ENCODE measurements around the gene RSRC1. TPM values are rescaled to one million over a fixed set of nuclear protein-coding genes. Genes with fewer than 3 reads are reported as not detected.
A peak's percentile ranks its signal among the peaks of the same experiment; 100 is the strongest.

RSRC1 gene
- total RNA-seq, 2 experiments from 2014 or later, result 76.3 to 78.1 TPM

- Histone ChIP-seq H3K79me2 (ENCODE audit: insufficient read depth, low read depth, low read length) (peaks cover 21% of the 10 kb centered on the region), H3K9me3 (ENCODE audit: low read length) (0 out of 2 replicates have a peak, but pooled peaks cover under 1% of the 10 kb centered on the region), H3K4me1 (ENCODE audit: insufficient read depth, low read length, poor library complexity, severe bottlenecking) (peaks cover 34% of the 10 kb centered on the region), H3K9me2 (ENCODE audit: insufficient read depth, low read length) (no peaks in the 10 kb centered on the region), H3K36me3 (ENCODE audit: insufficient read depth, low read length) (peaks cover 3% of the 10 kb centered on the region; the same call in 1 of the 2 replicates), H2AFZ (ENCODE audit: low read length) (peak overlapping the region; percentile 97; the same call in 1 of the 2 replicates), H3K4me2 (ENCODE audit: low read length) (peak overlapping the region; percentile 100), H3K4me3 (ENCODE audit: low read depth, low read length, poor library complexity, severe bottlenecking) (peak overlapping the region; percentile 90), H3K27ac (ENCODE audit: low read depth, low read length, poor library complexity, severe bottlenecking) (no peak overlapping the region), H4K20me1 (ENCODE audit: insufficient read depth, low read length) (peaks cover 8% of the 10 kb centered on the region; the same call in 1 of the 2 replicates)
- intact Hi-C loops (cut with micrococcal nuclease; ENCODE audit: unreplicated experiment), result loop anchor here (5.0 kb wide), 1 partner anchor 535 kb away; the partner anchor contains the start of gene GFM1
- ChIA-PET CTCF (ENCODE audit: unreplicated experiment) (interaction anchor here (0.6 kb wide), 1 partner anchor 64 kb away, joined by 3 read pairs; no protein-coding TSS in a partner anchor), POLR2A (interaction anchor here (0.6 to 5.0 kb wide), 6 partner anchors 14 to 273 kb away, joined by 3 to 56 read pairs (median 3); no protein-coding TSS in a partner anchor)
- no peak for TF ChIP-seq EZH2phosphoT487 (IDR thresholded peaks at IDR 0.05; ENCODE audit: borderline replicate concordance, low read depth, low read length)
- no peak for TF ChIP-seq CTCF (conservative IDR thresholded peaks at IDR 0.05; ENCODE audit: low read length)
- BruUV-seq (replicated peaks), result no TSS peak
- peak; percentile 49 for DNase-seq (ENCODE audit: low spot score)
Observed at GRCh38 chr3:158106766-158107471, 3.0 kb upstream of the RSRC1 start.

- no peaks in the 10 kb centered on the region for H3K9me2 ChIP-seq (ENCODE audit: insufficient read depth, low read length)
- DNase-seq (ENCODE audit: low spot score), result no peak
- peak overlapping the region; percentile 97 for H2AFZ ChIP-seq (ENCODE audit: low read length)
- H3K4me3 ChIP-seq (ENCODE audit: low read depth, low read length, poor library complexity, severe bottlenecking), result peak overlapping the region; percentile 90
- no TSS peak for BruUV-seq (replicated peaks)
- CTCF ChIA-PET (ENCODE audit: unreplicated experiment), result interaction anchor here (0.6 kb wide), 1 partner anchor 64 kb away, joined by 3 read pairs; no protein-coding TSS in a partner anchor
- intact Hi-C loops (cut with micrococcal nuclease; ENCODE audit: unreplicated experiment), result loop anchor here (2.0 to 5.0 kb wide), 2 partner anchors 249 to 534 kb away; partner anchors contain the start of gene GFM1
- H3K4me2 ChIP-seq (ENCODE audit: low read length), result peak overlapping the region; percentile 100
- peaks cover 12% of the 10 kb centered on the region for H3K36me3 ChIP-seq (ENCODE audit: insufficient read depth, low read length)
- peaks cover 8% of the 10 kb centered on the region; the same call in 1 of the 2 replicates for H4K20me1 ChIP-seq (ENCODE audit: insufficient read depth, low read length)
- POLR2A ChIA-PET, result interaction anchor here (0.6 to 5.0 kb wide), 12 partner anchors 8 to 1019 kb away, joined by 3 to 56 read pairs (median 4); no protein-coding TSS in a partner anchor
- peaks cover 30% of the 10 kb centered on the region for H3K79me2 ChIP-seq (ENCODE audit: insufficient read depth, low read depth, low read length)
- peaks cover 6% of the 10 kb centered on the region; the same call in 1 of the 2 replicates for H3K9me3 ChIP-seq (ENCODE audit: low read length)
- peak overlapping the region; percentile 80 for H3K27ac ChIP-seq (ENCODE audit: low read depth, low read length, poor library complexity, severe bottlenecking)
- TF ChIP-seq CTCF (conservative IDR thresholded peaks at IDR 0.05; ENCODE audit: low read length) (no peak), EZH2phosphoT487 (IDR thresholded peaks at IDR 0.05; ENCODE audit: borderline replicate concordance, low read depth, low read length) (no peak)
- H3K4me1 ChIP-seq (ENCODE audit: insufficient read depth, low read length, poor library complexity, severe bottlenecking), result peaks cover 37% of the 10 kb centered on the region
Observed at GRCh38 chr3:158107605-158108444, 2.1 kb upstream of the RSRC1 start.
